ENCODE measurements around the gene AFTPH.

AFTPH gene

DNA sequence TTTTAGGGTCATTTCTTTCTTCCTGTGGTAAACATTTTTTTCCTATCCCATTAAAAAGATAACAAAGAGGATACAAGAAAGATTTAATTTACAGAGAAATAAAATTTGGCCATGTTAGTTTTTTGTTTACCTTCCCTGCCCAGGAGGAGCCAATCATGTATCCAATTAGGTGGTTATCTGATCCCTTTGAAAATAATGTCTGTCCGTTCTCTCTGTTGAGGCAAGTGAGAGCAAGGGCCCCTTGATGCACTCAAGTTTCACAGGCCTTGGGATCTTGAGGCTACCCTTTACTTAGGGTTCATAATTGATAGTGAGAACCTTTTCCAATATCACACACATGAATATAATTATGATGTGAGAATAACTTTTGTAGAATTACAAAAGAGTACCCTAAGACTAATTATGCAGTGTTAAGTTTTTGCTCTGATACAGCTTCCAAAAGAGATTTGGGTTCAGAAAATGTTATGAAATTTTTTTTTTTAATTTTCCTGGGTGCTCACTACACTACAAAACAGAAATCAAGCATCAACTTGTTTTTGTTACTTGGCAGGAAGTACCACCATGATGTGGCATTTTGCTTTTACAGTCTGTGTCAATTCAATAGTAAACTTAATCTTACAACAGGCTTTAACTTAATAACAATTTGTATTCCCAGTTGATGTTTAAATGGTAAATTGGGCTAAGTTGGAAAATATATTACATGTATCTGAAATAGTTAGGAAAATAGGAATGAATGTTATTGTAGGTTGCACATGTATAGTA, 42.0 kb downstream of the AFTPH start:
- Histone ChIP-seq H3K27ac (no peak overlapping the region), H3K4me3 (no peak overlapping the region)
- DNase-seq (ENCODE audit: low spot score): no peak
- TF ChIP-seq, protein P1, sequence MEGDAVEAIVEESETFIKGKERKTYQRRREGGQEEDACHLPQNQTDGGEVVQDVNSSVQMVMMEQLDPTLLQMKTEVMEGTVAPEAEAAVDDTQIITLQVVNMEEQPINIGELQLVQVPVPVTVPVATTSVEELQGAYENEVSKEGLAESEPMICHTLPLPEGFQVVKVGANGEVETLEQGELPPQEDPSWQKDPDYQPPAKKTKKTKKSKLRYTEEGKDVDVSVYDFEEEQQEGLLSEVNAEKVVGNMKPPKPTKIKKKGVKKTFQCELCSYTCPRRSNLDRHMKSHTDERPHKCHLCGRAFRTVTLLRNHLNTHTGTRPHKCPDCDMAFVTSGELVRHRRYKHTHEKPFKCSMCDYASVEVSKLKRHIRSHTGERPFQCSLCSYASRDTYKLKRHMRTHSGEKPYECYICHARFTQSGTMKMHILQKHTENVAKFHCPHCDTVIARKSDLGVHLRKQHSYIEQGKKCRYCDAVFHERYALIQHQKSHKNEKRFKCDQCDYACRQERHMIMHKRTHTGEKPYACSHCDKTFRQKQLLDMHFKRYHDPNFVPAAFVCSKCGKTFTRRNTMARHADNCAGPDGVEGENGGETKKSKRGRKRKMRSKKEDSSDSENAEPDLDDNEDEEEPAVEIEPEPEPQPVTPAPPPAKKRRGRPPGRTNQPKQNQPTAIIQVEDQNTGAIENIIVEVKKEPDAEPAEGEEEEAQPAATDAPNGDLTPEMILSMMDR (IDR thresholded peaks at IDR 0.05): no peak

DNA sequence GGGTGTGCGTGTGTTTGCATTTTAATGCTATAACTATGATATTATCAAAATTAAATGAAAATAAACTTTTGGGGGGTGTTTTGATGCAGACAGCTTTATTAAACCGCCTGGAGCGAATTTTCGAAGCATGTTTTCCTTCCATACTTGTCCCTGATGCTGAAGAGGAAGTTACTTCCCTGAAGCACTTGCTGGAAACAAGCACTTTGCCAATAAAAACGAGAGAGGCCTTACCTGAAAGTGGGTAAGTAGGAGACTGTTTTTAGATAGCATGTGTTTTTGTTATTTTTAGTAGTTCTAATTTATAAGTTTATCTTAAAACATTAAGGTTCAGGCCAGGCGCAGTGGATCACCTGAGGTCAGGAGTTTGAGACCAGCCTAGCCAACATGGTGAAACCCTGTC, 43.3 kb downstream of the AFTPH start:
- Histone ChIP-seq H3K27ac (no peak overlapping the region), H3K4me3 (no peak overlapping the region)
- TF ChIP-seq, protein P1 (IDR thresholded peaks at IDR 0.05): no peak
- no peak for DNase-seq (ENCODE audit: low spot score)

DNA sequence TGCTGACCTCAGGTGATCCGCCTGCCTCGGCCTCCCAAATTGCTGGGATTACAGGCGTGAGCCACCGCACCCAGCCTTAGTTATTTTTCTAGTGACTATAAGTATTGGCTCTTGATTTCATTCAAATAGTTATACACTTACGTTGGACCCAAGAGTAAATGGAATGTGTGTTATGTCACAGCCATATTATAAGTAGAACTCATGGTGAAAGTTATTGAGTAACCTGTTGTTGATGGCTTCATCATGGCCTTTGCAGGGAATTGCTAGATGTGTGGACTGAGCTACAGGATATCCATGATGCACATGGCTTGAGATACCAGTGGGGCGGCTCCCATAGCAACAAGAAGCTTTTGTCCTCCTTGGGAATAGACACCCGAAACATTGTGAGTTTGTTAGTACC, 44.7 kb downstream of the AFTPH start:
- Histone ChIP-seq H3K27ac (no peak overlapping the region), H3K4me3 (no peak overlapping the region)
- TF ChIP-seq, protein P1 (IDR thresholded peaks at IDR 0.05): no peak
- DNase-seq (ENCODE audit: low spot score): no peak

DNA sequence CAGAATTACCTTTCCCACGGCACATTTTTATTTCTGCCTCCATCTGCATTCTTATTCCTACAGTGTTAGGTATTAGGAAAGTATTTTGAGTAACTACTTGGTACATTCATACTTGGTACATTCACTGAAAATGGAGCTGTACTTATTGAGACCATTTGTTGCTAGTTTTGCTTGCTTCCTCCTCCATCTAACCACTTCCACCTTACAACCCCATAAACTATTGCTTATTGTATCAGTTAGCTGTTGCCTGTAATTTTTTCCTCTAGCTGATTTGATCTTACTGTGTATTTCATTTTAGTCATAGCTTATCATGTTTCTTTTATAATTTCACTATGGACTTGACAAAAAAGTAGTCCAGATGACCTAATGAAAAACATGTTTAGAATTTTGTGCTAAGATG, 50.7 kb downstream of the AFTPH start:
- Histone ChIP-seq H3K27ac (no peak overlapping the region), H3K4me3 (no peak overlapping the region)
- TF ChIP-seq, protein P1 (IDR thresholded peaks at IDR 0.05): no peak
- DNase-seq (ENCODE audit: low spot score): no peak

DNA sequence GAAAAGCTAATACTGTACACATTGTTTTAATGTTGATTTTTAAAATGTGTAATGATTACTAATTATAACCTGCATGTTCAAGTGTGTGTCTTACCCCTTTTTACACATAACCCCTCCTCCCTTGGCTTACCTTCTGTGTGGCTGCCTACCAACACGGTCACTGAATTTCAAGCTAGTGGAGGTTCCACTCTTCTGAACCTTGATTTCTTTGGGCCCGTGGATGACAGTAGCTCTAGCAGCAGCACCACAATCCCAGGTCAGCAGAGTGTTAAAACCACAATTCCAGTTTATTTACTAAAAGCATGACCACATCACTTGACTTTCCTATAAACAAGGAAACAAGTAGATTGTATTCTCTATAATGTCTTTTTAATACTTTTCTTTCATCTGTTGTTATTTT, 56.9 kb downstream of the AFTPH start:
- H3K4me3 ChIP-seq: no peak overlapping the region
- no peak for DNase-seq (ENCODE audit: low spot score)
- no peak overlapping the region for H3K27ac ChIP-seq
- TF ChIP-seq, protein P1 (IDR thresholded peaks at IDR 0.05): no peak

DNA sequence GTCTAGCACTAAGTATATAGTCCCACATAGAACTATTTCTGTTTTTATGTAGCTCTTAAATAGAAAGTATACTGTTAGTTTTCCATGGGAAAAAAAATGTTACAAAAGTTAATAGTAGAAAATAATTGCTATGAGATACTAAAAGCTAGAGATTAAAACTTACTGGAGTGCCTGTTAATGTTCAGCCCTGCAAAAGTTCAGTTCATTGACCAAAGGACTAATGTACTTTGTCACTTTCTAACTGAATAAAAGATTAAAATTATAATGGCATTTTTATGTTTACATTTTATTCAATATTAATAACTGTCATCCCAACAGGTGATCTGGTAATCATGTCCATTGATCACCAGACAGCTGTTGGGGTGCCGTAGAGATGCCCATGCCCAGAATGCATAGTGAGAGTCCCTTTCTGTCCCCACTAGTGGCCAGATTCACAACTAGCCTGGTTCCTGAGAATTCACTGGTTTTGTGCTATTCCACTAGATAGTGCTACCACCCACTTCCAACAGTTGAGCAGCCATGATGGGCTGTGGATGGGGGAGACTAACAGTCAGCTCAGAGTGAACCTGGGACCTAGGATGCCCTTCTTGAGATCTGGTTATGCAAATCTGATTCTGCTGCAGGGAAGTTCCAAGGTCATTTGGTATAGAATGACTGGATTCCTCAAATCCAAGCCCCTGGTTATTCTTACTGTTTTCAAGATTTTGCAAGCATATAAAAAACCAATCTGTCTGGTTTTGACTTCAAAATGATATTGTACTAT, 57.8 kb downstream of the AFTPH start:
- no peak overlapping the region for H3K27ac ChIP-seq
- no peak for DNase-seq (ENCODE audit: low spot score)
- H3K4me3 ChIP-seq: no peak overlapping the region
- TF ChIP-seq, protein P1 (IDR thresholded peaks at IDR 0.05): no peak
